Mononuclear cell (primary cell): ENCODE results near the gene GALNT8. TPM values are rescaled to one million over a fixed set of nuclear protein-coding genes. Genes with fewer than 3 reads are reported as not detected.
"Not testable (repeated sequence)": the region's sequence is repeated elsewhere in the genome, so short reads cannot be mapped to it uniquely, and the experiment has no call there.

Experiments
- H3K27me3 ChIP-seq: 2 replicates; pipeline ENCODE4 v1.6.0; 2011; ENCODE audit warnings: low read length, control low read depth; ENCODE audit not compliant: insufficient read depth
- H3K4me1 ChIP-seq: 2 replicates; pipeline ENCODE4 v1.5.1; 2011; ENCODE audit warnings: mild to moderate bottlenecking, low read length, control low read depth; ENCODE audit not compliant: insufficient read depth
- H3K4me3 ChIP-seq: 2 replicates; pipeline ENCODE4 v1.5.1; 2011; ENCODE audit warnings: mild to moderate bottlenecking, low read length, moderate library complexity
- H3K9me3 ChIP-seq: 2 replicates; pipeline ENCODE4 v1.5.1; 2011; ENCODE audit warnings: low read depth, mild to moderate bottlenecking, control low read depth, low read length
- total RNA-seq: library from RNA; depleted of rRNA; stranded (reverse); fragments of >200 nt; gene quantifications from one replicate; pipeline ENCODE4 v1.2.3, GENCODE V29; 2012

GALNT8 gene, protein sequence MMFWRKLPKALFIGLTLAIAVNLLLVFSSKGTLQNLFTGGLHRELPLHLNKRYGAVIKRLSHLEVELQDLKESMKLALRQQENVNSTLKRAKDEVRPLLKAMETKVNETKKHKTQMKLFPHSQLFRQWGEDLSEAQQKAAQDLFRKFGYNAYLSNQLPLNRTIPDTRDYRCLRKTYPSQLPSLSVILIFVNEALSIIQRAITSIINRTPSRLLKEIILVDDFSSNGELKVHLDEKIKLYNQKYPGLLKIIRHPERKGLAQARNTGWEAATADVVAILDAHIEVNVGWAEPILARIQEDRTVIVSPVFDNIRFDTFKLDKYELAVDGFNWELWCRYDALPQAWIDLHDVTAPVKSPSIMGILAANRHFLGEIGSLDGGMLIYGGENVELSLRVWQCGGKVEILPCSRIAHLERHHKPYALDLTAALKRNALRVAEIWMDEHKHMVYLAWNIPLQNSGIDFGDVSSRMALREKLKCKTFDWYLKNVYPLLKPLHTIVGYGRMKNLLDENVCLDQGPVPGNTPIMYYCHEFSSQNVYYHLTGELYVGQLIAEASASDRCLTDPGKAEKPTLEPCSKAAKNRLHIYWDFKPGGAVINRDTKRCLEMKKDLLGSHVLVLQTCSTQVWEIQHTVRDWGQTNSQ
- total RNA-seq = 0.42 TPM

GRCh38 chr12:4719821-4720636 lies at the start of gene GALNT8:
GALNT8 (plus strand) TSS chr12:4720400; CDS start chr12:4720678, 278 bp downstream.
- Histone ChIP-seq H3K9me3 (no peaks in the 10 kb centered on the region), H3K4me3 (no peak within 1 kb of the TSS), H3K4me1 (no peaks in the 10 kb centered on the region)

GRCh38 chr12:4679711-4680110 lies 40.5 kb upstream of the GALNT8 start:
- Histone ChIP-seq H3K27me3 (no peaks in the 10 kb centered on the region), H3K9me3 (no peaks in the 10 kb centered on the region), H3K4me3 (no peak overlapping the region), H3K4me1 (no peaks in the 10 kb centered on the region)

More at GRCh38 chr12:4719821-4720636, at the start of gene GALNT8:
- peaks cover 7% of the 10 kb centered on the region for H3K27me3 ChIP-seq

DNA sequence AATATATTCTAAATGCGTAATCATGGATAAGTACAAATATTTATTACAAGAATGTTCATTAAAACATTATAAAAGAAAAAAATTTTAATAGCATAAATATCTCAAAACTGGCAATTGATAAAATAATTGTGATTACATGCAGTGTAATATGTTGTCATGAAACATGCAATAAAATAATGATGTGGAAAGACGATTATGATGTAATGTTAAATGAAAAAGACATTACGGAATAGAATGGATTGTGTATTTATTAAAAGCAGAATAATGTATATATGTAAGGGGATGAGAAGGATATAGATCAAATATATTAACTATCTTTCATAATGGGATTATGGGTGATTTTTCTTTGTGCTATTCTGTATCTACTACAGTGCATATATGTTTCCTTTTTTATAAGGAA lies 38.5 kb upstream of the GALNT8 start:
- no peaks in the 10 kb centered on the region for H3K27me3 ChIP-seq
- H3K4me3 ChIP-seq = no peak overlapping the region
- no peaks in the 10 kb centered on the region for H3K9me3 ChIP-seq
- no peaks in the 10 kb centered on the region for H3K4me1 ChIP-seq

- no peak overlapping the region for H3K4me3 ChIP-seq
- H3K9me3 ChIP-seq = no peaks in the 10 kb centered on the region
- no peaks in the 10 kb centered on the region for H3K4me1 ChIP-seq
- no peaks in the 10 kb centered on the region for H3K27me3 ChIP-seq
Observed at GRCh38 chr12:4685317-4685716, 34.9 kb upstream of the GALNT8 start.

GRCh38 chr12:4690760-4691159 lies 29.4 kb upstream of the GALNT8 start:
- Histone ChIP-seq H3K4me3 (no peak overlapping the region), H3K9me3 (no peaks in the 10 kb centered on the region), H3K4me1 (no peaks in the 10 kb centered on the region), H3K27me3 (no peaks in the 10 kb centered on the region)

DNA sequence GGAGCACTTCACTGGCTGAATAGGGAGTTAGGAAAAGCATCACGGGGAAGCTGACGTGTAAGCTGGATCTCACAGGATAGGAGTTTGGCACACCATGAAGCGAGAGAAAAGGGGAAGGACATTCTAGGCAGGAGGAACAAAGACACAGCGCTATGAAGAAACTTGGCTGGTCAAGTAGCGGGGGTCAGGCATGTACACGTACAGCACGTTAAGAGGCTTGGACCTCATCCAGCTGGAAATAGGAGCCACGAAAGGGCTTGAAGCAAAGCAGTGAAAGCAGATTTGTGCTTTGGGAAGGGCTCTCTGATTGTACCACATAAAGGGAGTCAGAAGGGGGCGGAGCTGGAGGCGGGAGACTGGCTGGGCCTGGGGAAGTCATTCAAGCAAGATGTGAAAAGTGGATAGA lies 19.6 kb upstream of the GALNT8 start:
- Histone ChIP-seq H3K4me3 (no peak overlapping the region), H3K27me3 (no peaks in the 10 kb centered on the region), H3K4me1 (no peaks in the 10 kb centered on the region), H3K9me3 (no peaks in the 10 kb centered on the region)

- Histone ChIP-seq H3K4me3 (no peak overlapping the region), H3K4me1 (no peaks in the 10 kb centered on the region), H3K27me3 (peaks cover 4% of the 10 kb centered on the region), H3K9me3 (no peaks in the 10 kb centered on the region)
Observed at GRCh38 chr12:4701395-4702190, 18.6 kb upstream of the GALNT8 start.

GRCh38 chr12:4703676-4704075 lies 16.5 kb upstream of the GALNT8 start:
- H3K4me3 ChIP-seq = no peak overlapping the region
- H3K9me3 ChIP-seq = no peaks in the 10 kb centered on the region
- no peaks in the 10 kb centered on the region for H3K4me1 ChIP-seq
- peaks cover 6% of the 10 kb centered on the region for H3K27me3 ChIP-seq

DNA sequence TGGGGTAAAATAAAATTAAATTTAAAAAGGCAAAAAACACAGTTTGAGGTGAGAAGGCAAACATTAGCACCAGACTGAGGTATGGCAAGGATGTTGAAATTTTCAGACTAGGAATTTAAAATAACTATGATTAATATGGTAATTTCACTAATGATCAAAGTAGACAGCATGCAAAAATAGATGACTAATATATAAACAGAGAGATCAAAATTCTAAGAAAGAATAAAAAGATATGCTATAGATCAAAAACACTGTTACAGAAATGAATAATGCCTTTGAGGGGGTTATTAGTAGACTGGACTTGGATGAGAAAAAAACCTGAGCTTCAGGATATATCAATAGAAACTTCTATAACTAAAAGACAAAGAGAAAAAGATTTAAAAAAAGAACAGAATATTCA lies 14.4 kb upstream of the GALNT8 start:
- no peak overlapping the region for H3K4me3 ChIP-seq
- no peaks in the 10 kb centered on the region for H3K4me1 ChIP-seq
- H3K9me3 ChIP-seq = no peaks in the 10 kb centered on the region
- peaks cover 6% of the 10 kb centered on the region for H3K27me3 ChIP-seq

DNA sequence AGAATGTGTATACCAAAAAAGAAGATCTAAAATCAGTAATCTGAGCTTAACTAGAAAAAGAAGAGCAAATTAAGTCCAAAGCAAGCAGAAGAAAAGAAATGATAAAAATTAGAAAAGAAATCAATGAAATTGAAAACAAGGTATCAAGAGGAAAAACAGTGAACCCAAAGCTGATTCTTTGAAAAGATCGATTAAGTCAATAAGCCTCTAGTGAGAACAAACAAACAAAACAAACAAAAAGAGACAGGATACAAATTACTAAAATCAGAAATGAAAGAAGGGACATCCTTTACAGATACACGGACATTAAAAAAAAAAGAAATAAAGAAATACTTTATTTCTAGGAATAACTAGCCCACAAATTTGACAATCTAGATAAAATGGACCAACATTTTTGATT lies 12.9 kb upstream of the GALNT8 start:
- H3K4me1 ChIP-seq = no peaks in the 10 kb centered on the region
- no peak overlapping the region for H3K4me3 ChIP-seq
- H3K9me3 ChIP-seq = no peaks in the 10 kb centered on the region
- H3K27me3 ChIP-seq = peaks cover 6% of the 10 kb centered on the region

GRCh38 chr12:4710113-4710512 lies 10.1 kb upstream of the GALNT8 start:
- H3K9me3 ChIP-seq = no peaks in the 10 kb centered on the region
- no peak overlapping the region for H3K4me3 ChIP-seq
- peaks cover 9% of the 10 kb centered on the region for H3K27me3 ChIP-seq
- H3K4me1 ChIP-seq = no peaks in the 10 kb centered on the region

DNA sequence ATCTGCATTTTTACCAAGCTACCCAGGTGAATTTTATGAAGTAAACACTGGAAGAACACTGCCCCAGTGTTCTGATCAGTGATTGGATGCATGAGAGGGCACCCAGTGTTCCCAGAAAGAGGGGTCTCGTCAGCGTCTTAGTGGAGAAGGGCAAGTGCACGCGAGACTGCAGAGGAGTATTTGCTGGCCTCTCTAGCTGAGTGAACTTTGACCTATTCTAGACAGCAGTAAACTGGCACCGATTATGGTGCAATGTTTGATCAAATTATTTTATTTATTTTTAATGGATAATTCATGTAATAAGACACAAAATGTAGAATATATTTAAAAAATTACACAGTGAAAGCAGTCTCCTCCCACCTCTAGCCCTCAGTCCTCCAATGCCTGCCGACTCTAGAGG lies 5.3 kb upstream of the GALNT8 start:
- Histone ChIP-seq H3K4me1 (no peaks in the 10 kb centered on the region), H3K9me3 (no peaks in the 10 kb centered on the region), H3K27me3 (peaks cover 3% of the 10 kb centered on the region), H3K4me3 (no peak overlapping the region)

- no peaks in the 10 kb centered on the region for H3K9me3 ChIP-seq
- H3K4me1 ChIP-seq = no peaks in the 10 kb centered on the region
- H3K27me3 ChIP-seq = peaks cover 8% of the 10 kb centered on the region
- H3K4me3 ChIP-seq = no peak overlapping the region
Observed at GRCh38 chr12:4717806-4718205, 2.4 kb upstream of the GALNT8 start.

DNA sequence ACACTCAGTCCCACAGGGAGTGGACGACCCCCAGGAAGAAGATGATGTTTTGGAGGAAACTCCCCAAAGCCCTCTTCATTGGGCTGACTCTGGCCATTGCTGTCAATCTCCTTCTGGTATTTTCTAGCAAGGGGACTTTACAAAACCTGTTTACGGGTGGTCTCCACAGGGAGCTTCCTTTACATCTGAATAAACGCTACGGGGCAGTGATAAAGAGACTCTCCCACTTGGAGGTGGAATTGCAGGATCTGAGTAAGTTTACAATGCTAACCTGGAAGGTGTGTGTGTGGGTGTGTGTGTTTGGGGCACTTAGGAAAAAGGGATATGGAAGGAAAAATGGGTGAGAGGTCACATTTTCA lies 416 bp downstream of the GALNT8 start:
- peaks cover 7% of the 10 kb centered on the region for H3K27me3 ChIP-seq

DNA sequence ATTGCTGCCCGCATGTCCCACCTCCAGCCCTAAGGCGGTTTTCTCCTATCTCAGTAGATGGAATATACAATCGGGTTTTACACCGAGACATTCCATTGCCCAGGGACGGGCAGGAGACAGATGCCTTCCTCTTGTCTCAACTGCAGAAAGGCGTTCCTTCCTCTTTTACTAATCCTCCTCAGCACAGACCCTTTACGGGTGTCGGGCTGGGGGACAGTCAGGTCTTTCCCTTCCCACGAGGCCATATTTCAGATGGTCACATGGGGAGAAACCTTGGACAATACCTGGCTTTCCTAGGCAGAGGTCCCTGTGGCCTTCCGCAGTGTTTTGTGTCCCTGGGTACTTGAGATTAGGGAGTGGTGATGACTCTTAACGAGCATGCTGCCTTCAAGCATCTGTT lies 1.4 kb downstream of the GALNT8 start:
- H3K4me3 ChIP-seq, H3K4me1 ChIP-seq, H3K9me3 ChIP-seq, H3K27me3 ChIP-seq: not testable (repeated sequence)

More for the DNA sequence above, 416 bp downstream of the GALNT8 start:
- H3K4me1 ChIP-seq = no peaks in the 10 kb centered on the region
- H3K9me3 ChIP-seq = no peaks in the 10 kb centered on the region
- H3K4me3 ChIP-seq = no peak overlapping the region
